Parathyroid adenoma (tissue), 2 donors: Measurements from ENCODE around the gene ELOVL7.

Experiments
- H2AFZ ChIP-seq: fragments of 300-600 bp; sonication (generic); one replicate; pipeline ENCODE4 v1.7.0; 2017; ENCODE audit warnings: antibody characterized with exemption, mild to moderate bottlenecking
- H3K27ac ChIP-seq: fragments of 300-600 bp; sonication (generic); one replicate; pipeline ENCODE4 v1.7.0; 2017
- H3K27me3 ChIP-seq: fragments of 300-600 bp; sonication (generic); one replicate; pipeline ENCODE4 v1.7.0; 2017; ENCODE audit warnings: low read length; ENCODE audit not compliant: control insufficient read depth, insufficient read depth
- H3K36me3 ChIP-seq: fragments of 300-600 bp; sonication (generic); one replicate; pipeline ENCODE4 v1.7.0; 2017; ENCODE audit warnings: low read length; ENCODE audit not compliant: control insufficient read depth, insufficient read depth
- H3K4me1 ChIP-seq: fragments of 300-600 bp; sonication (generic); one replicate; pipeline ENCODE4 v1.7.0; 2017; ENCODE audit warnings: control low read depth
- H3K4me2 ChIP-seq: fragments of 300-600 bp; sonication (generic); one replicate; pipeline ENCODE4 v1.7.0; 2017; ENCODE audit warnings: low read length
- H3K4me3 ChIP-seq: fragments of 300-600 bp; sonication (generic); one replicate; pipeline ENCODE4 v1.7.0; 2017; ENCODE audit warnings: low read depth, low read length
- H3K79me2 ChIP-seq: fragments of 300-600 bp; sonication (generic); one replicate; pipeline ENCODE4 v1.7.0; 2017; ENCODE audit warnings: control low read depth
- H3K9ac ChIP-seq: fragments of 300-600 bp; sonication (generic); one replicate; pipeline ENCODE4 v1.7.0; 2017; ENCODE audit warnings: mild to moderate bottlenecking
- H3K9me3 ChIP-seq: fragments of 300-600 bp; sonication (generic); one replicate; pipeline ENCODE4 v1.7.0; 2017; ENCODE audit warnings: low read length; ENCODE audit not compliant: control insufficient read depth
- TF ChIP-seq, protein P1 (sequence below): fragments of 300-600 bp; sonication (generic); IDR thresholded peaks from one replicate; pipeline ENCODE4 v1.7.0; 2017; ENCODE audit warnings: antibody characterized with exemption, mild to moderate bottlenecking
- donor health status: primary hyperparathyroidism.

ELOVL7 gene

DNA sequence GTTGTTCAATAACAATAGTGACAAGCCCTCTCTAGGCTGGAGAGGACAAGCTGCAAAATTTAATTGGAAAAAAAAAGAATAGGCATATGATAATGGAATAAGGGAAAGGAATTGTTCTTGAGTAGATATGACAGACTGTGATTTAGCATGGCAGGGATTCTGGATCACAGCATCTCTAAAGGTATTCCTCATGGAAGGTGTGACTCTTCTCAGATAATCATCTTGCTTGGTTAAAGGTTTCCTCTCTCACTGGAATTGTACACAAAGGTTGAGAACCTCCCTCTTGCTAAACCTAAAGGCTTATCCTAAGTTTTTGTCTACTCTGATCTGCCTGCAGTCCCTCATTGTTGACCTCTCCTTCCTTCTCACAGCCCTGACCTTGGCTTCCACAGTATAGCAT lies 31.6 kb downstream of the ELOVL7 start:
- H3K9me3 ChIP-seq: no peaks in the 10 kb centered on the region
- H3K4me1 ChIP-seq: peaks cover 10% of the 10 kb centered on the region
- H3K9ac ChIP-seq: no peak overlapping the region
- no peak overlapping the region for H3K4me3 ChIP-seq
- TF ChIP-seq, protein P1, sequence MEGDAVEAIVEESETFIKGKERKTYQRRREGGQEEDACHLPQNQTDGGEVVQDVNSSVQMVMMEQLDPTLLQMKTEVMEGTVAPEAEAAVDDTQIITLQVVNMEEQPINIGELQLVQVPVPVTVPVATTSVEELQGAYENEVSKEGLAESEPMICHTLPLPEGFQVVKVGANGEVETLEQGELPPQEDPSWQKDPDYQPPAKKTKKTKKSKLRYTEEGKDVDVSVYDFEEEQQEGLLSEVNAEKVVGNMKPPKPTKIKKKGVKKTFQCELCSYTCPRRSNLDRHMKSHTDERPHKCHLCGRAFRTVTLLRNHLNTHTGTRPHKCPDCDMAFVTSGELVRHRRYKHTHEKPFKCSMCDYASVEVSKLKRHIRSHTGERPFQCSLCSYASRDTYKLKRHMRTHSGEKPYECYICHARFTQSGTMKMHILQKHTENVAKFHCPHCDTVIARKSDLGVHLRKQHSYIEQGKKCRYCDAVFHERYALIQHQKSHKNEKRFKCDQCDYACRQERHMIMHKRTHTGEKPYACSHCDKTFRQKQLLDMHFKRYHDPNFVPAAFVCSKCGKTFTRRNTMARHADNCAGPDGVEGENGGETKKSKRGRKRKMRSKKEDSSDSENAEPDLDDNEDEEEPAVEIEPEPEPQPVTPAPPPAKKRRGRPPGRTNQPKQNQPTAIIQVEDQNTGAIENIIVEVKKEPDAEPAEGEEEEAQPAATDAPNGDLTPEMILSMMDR: no peak
- no peaks in the 10 kb centered on the region for H3K79me2 ChIP-seq
- H3K27me3 ChIP-seq: no peaks in the 10 kb centered on the region
- H3K4me2 ChIP-seq: no peak overlapping the region
- no peak overlapping the region for H3K27ac ChIP-seq
- H3K36me3 ChIP-seq: no peaks in the 10 kb centered on the region
- no peak overlapping the region for H2AFZ ChIP-seq

DNA sequence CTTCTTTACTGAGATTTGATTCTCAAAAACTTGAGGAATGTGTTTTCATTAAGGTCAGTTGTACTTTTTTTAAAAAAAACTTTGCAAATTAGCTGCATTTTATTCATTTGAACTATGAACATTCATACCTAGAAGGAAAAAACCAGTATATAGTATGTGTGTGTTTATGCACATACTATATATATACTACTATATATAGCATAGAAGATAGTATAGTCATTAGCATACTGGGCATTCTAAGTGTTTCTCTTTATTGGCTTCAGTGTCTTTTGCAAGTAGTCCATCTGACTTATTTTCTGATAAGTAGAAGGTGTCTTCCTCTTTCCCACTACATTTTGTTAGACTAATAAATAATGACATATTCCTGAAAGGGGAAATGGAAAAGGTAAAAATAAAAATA lies 33.0 kb downstream of the ELOVL7 start:
- Histone ChIP-seq H3K79me2 (no peaks in the 10 kb centered on the region), H3K9me3 (no peaks in the 10 kb centered on the region), H3K27me3 (no peaks in the 10 kb centered on the region), H3K9ac (no peak overlapping the region), H2AFZ (no peak overlapping the region), H3K27ac (no peak overlapping the region), H3K4me3 (no peak overlapping the region), H3K36me3 (no peaks in the 10 kb centered on the region), H3K4me2 (no peak overlapping the region), H3K4me1 (peaks cover 10% of the 10 kb centered on the region)
- TF ChIP-seq, protein P1: no peak

DNA sequence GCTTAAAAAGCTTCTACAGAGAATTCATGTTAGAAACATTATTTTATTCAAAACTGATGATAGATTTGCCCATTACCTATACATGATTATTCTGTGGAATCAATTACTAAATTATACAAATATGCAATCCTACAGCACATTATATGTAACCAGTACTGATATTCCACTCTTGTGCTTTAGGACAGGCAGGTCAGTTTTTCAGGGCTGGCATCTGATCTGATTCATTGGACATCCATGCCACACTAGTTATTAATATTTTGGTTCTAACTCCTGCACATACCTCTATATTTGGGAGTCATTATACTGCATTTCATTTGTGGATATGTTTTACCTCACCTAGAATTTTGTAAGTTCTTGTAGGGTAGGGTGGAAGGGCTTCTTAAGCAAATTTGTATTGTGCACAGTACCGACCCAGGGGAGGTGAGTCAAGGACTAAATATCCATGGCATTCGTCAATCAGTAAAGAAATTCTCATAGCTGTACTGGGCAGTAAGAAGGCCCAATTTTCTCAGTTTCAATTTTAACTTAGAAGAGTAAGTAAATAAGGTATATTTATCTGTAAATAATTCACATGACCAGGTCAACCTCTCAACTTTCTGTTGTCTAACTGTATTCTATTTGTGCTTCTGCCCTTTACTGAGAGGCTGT lies 33.5 kb downstream of the ELOVL7 start:
- no peak overlapping the region for H3K27ac ChIP-seq
- TF ChIP-seq, protein P1: no peak
- H3K27me3 ChIP-seq: no peaks in the 10 kb centered on the region

DNA sequence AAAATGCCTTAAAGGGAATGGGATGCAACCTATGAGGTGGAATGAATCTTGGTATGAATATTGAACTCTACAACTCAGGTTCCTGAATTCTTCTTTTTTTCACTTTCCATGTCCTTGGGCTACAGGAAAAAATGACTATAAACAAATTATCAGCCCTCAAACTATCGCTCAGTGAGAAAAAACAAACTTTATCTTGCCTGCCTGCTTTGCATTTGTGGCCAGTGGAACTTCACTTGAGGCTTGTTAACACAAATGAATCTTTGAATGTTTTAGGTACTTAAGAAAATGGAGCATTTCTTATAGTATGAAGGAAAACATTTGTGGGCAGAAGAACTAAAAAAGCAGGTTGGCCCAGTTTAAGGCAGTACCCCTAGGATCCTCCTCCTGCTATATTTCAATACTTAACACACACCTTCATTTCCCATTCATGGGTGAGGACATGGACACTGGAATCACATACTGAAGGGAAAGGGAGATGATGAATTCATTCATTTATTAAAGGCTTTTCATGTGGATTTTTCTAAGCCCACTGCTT lies 34.1 kb downstream of the ELOVL7 start:
- Histone ChIP-seq H3K4me2 (no peak overlapping the region), H3K4me1 (peaks cover 10% of the 10 kb centered on the region), H3K79me2 (no peaks in the 10 kb centered on the region)

More for the DNA sequence above, 33.5 kb downstream of the ELOVL7 start:
- H3K36me3 ChIP-seq: no peaks in the 10 kb centered on the region
- H3K4me1 ChIP-seq: peaks cover 10% of the 10 kb centered on the region
- no peaks in the 10 kb centered on the region for H3K9me3 ChIP-seq
- H3K79me2 ChIP-seq: no peaks in the 10 kb centered on the region
- H3K4me3 ChIP-seq: no peak overlapping the region
- no peak overlapping the region for H3K9ac ChIP-seq
- H3K4me2 ChIP-seq: no peak overlapping the region
- no peak overlapping the region for H2AFZ ChIP-seq

More for the DNA sequence above, 34.1 kb downstream of the ELOVL7 start:
- no peaks in the 10 kb centered on the region for H3K9me3 ChIP-seq
- H2AFZ ChIP-seq: no peak overlapping the region
- TF ChIP-seq, protein P1: no peak
- no peak overlapping the region for H3K9ac ChIP-seq
- no peak overlapping the region for H3K4me3 ChIP-seq
- no peaks in the 10 kb centered on the region for H3K27me3 ChIP-seq
- H3K27ac ChIP-seq: no peak overlapping the region
- no peaks in the 10 kb centered on the region for H3K36me3 ChIP-seq
